H54 (cell line): ENCODE measurements around the gene LRRN2.

Experiments
- DNase-seq: peaks from one replicate; pipeline ENCODE4 v3.0.0; 2011; ENCODE audit warnings: low spot score, mixed read lengths; ENCODE audit not compliant: insufficient read length
- FAIRE-seq: peaks from 3 replicates; lab custom pipeline; 2011; peaks lifted over from hg19 to GRCh38; lab: Jason Lieb, UNC
- POLR2A ChIP-seq: IDR thresholded peaks from 2 replicates; pipeline ENCODE4 v1.6.1; 2011; ENCODE audit warnings: low read depth, mild to moderate bottlenecking, low read length

LRRN2 gene

DNA sequence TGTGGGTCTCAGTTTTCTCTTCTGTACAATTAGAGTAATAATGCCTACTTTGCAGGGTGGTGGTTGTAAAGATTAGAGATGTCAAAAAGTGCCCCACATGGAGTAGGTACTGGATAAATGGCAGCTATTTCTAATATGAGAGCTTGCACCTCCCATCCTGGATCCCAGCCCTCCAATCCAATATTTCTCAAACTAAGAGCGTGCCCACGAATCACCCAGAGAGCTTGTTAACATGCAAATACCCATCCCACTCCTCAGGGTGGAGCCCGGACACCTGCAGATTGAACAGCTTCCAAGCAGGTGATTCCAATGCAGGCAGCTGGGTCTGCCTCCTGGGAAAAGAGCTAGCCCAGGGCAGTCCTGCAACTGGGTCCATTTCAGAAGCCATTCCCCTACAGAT is 33.0 kb downstream of the LRRN2 start:
- DNase-seq (no peak), FAIRE-seq (no peak)
- TF ChIP-seq POLR2A, result no peak

DNA sequence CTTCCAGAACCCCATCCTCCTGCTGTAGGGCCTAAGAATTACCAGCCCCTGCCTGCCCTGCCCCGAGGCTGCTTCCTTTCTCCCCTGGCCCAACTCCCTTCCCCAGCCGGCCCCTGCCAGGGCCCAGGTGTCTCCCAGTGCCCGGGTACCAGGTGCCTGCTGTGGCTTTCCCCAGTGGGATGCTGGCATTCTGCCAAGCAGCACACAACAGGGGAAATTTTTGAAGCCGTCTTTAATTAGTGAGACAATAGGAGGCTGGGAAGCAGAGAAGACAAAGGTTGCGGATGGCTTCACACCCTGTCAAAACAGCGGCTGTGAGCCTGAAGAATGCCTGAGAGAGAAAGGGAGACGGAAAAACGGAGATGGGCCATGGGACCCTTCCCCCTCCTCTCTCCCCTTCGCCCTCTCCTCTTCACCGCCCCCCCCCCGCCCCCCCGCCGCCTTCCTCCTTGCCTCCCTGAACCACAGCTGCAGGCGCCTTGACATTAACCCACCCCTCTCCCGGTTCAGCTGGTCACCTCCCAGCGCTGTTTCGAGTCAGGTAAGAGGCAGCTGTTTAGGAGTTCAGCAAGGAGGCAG is 33.6 kb downstream of the LRRN2 start:
- no peak for TF ChIP-seq POLR2A
- FAIRE-seq (no peak), DNase-seq (no peak)

DNA sequence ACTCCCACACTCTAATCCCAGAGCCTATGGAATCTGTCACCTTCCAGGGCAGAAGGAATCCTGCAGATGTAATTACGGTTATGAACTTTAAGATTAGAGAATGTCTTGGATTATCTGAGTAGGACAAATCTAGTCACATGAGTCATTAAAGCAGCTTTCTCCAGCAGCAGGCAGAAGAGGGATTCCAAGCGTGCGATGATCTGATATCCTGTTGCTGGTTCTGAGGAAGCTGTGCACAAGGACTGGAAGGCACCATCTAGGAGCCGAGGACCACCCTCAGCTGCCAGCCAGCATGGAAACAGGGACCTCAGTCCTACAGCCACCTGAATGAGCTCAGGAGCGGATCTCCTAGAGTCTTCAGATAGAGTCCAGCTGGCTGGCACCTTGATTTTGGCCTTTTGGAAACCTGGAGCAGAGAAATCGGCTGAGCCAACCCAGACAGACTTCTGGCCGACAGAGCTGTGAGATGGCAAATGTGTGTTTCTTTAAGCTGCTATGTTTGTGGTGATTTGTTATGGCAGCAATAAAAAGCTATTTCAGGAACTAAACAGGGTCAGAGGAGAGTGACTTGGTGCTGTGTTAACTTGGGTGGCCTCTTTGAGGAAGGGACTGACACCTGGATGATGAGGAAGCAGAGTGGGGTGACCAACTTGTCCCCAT is 34.5 kb downstream of the LRRN2 start:
- DNase-seq (no peak), FAIRE-seq (no peak)
- TF ChIP-seq POLR2A, result no peak

DNA sequence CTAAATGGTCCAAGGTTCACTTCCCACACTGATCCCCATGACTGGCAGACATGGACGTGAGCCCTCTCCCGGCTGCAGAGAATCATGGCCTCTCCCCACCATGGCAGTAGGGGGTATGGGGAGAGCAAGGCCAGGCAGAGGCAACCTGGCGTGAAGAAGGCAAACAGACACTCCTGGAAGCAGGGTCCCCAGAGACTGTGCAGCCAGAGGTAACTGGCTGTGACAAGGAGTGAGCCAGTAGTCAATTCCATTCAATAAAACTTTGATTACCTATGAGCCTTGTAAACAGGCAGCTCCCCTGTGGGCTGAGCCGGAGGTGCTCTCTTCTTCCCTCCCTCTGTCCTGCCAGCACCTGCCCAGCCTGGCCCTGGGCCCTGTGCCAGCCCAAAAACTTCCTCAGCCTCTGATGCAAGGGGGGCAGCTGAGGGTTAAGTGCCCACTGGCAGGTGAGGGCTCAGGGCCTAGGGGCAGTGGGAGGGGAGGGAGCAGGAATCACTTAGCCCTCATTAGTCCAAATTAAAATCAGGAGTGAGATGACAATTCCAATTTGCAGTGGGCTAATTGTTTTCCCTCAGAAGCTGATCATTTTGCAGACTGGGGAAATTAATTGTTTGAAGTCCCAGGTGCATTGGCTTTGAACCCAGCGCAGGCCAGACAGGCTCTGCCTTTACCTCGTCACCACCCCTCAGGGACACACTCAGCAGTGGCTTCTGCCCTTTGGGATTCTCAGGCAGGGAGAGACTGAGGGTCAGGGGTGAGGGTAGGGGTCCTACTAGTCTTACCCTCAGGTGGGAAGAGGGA is 35.6 kb downstream of the LRRN2 start:
- TF ChIP-seq POLR2A, result no peak
- FAIRE-seq (no peak), DNase-seq (no peak)

DNA sequence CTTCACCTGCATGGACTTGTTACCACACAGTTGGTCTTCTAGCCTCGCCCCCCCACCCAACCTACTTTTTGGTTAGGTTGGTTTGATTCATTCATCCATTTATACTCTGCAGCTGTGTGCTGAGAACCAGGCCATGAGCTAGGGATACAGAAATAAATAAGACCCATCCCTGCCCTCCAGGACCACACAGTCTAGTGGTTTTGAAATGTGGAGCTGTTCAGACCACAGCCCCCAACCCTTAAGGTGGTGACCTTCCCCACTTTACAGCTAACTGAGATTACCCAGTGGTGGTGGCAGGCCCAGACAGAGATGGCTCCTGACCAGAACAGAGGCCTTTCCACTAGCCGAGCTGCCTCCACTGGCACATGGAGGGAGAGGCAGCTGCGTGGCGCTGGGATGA is 37.0 kb downstream of the LRRN2 start:
- FAIRE-seq, result no peak
- no peak for TF ChIP-seq POLR2A
- DNase-seq, result no peak

DNA sequence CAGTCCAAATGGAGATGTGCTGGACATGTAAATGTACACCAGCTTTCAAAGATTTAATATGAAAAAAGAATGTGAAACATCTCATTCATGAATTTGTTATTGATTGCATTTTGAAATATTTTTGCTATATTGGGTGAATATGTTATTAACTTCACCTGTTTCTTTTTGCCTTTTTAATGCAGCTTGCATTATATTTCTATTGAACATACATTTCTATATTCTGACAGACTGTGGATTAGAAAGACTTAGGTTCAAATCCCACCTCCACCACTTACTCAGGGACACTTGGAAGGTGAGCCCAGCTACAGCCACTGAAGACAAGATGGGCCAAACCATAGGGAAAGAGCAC is 37.8 kb downstream of the LRRN2 start:
- FAIRE-seq (no peak), DNase-seq (no peak)
- TF ChIP-seq POLR2A, result no peak

DNA sequence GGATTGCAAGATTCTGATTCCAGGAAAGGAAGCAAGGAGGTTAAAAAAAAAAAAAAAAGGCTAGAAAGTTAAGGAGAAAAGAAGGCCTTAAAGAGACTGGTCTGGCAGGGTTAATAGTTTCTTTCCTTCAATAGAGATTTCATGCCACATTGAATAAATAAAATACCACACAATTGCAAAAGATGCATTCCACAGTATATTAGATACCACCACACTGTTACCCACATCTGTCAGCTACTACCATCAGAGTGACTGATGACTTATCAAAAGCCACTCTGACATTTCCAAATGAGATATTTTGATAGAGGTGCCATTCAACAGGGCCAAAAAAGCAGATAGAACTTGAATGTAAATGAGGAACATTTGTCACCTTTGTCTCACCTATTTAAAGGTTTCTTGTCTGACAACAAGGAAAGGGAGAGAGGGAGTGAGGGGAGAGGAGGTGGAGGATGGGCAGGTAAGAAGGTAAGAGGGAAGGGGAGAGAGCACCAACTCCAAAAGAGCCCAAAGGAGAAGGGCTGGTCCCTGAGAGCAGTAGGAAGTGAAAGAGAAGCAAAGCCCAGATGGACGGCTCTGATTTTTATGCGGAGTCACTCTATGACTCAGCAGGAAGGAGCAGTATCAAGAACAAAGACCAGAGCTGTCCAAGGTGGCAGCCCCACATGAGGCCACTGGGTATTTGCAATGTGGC is 38.3 kb downstream of the LRRN2 start:
- no peak for FAIRE-seq
- peak; percentile 81 for DNase-seq
- no peak for TF ChIP-seq POLR2A

DNA sequence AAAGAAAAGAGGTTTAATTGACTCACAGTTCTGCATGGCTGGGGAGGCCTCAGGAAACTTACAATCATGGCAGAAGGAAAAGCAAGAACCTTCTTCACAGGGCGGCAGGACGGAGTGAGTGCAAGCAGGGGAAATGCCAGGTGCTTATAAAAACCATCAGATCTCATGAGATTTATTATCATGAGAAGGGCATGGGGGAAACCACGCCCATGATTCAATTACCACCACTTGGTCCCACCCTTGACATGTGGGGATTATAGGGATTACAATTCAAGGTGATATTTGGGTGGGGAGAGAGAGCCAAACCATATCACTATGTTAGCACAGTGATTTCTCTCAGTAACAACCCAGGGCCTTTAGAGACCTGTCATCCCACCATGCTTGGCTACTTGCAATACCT is 39.9 kb downstream of the LRRN2 start:
- TF ChIP-seq POLR2A, result no peak
- DNase-seq (no peak), FAIRE-seq (no peak)

DNA sequence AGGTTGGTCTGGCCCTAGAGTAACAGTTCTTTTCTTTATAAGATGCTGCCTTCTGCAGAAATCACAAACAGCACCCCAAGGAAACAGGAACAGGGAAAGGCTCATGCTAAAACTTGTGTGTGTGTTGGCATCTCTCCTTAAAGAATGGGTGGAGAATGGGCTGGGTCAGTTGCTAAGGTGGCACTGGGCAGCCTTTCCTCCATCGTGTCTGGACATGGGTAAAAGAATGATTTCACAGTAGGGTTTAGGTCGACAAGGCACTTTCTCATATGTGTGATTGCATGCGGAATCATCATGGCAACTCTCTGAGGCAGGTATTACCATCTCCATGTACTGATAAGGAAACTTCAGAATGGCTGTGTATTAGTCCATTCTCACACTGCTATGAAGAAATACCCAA is 40.3 kb downstream of the LRRN2 start:
- TF ChIP-seq POLR2A, result no peak
- DNase-seq (no peak), FAIRE-seq (no peak)

DNA sequence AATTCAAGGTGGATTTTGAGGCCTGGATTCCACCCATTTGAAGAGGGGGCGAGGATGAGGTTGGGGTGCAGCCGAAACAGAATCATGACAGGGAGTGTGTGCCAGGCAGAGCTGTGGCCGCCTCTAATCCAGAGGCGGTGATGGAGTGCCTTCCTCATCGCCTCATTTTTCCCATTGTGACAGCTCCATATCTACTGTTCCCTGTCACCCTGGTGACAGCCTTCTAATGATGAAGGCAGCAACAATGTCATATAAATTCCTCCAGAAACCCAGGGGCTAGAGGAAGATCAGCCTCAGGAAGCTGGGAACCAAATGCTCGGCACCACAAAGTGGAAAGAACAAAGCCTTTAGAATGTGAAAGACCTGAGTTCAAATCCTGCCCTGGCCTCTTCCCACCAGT is 42.0 kb downstream of the LRRN2 start:
- no peak for TF ChIP-seq POLR2A
- no peak for DNase-seq
- no peak for FAIRE-seq

DNA sequence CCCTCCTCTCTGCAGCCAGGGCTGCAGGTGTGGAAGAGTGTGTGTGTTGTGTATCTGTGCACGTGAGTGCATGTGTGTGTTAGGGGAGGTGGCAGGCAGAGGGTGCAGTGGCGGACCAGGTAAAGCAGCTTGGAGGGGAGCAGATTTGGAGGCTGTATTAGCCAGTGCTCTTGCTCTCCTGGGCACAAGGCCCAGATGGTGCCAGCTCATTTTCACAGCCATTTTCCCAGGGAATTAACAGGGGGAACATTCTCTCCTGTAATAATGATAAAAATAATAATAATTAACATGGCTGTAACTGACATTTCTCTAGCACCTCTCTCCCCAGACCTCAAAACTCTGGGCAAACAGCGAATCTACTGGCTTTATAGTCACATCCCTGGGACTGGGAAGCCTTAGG is 43.6 kb downstream of the LRRN2 start:
- no peak for TF ChIP-seq POLR2A
- DNase-seq (no peak), FAIRE-seq (no peak)

DNA sequence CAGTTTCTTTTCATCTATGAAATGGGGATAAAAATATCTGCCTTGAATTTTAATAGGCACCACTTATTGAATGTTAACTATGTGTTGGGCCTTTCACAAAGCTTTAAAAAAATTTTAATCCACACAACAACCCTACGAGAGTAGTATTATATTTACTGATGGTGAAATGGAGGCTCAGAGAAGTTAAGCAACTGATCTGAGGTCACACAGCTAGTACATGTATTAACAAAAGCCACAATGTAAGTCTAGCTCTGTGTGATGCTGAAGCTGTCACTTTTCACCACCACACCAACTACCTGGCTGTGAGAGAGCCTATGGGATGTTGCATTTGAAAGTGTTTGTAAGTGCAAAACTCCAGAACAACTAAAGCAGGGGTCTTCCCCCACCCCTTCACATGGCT is 44.1 kb downstream of the LRRN2 start:
- FAIRE-seq, result no peak
- TF ChIP-seq POLR2A, result no peak
- no peak for DNase-seq

DNA sequence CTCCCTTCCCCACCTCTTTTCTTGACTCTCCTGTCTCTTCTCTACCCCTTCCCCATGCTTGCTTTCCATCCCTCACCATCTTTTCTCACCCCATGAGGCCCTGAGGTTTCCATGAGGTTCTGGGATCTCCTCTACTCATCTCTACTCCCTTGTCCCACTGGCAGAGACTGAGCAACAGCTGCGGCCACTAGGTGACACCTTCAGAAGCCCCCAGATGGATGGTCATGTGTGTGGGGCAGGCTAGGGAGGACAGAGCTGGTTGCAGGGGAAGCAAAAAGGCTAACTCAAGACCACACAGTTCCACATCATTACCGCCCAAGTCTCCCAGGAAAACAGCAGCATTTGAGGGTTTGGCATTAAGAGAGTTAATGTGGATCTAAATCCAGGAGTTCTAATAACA is 45.0 kb downstream of the LRRN2 start:
- no peak for FAIRE-seq
- no peak for TF ChIP-seq POLR2A

DNA sequence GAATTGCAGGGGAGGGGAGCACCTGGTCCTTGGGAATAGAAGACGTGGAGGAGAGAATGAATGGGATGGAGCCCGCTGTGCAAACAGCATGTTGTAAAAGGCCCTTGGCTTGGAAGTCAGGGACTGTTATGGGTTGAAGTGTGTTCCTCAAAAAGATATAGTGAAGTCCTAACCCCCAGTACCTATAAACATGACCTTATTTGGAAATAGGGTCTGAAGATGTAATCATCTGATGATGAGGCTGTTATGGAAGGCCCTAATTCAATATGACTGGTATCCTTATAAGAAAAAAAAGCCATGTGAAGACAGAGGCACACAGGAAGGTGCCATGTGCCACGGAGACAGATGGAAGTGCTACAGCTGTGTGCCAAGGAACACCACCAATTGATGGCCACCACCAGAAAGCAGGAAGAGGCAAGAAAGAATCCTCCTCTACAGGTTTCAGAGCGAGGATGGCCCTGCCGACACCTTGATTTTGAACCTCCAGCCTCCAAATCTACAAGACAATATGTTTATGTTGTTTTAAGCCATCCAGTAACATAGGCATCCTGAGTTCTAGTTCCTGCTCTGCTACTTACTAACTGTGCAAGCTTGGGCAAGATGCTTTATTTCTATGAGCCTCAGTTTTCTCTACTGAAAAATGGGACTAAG is 51.2 kb downstream of the LRRN2 start:
- no peak for TF ChIP-seq POLR2A
- FAIRE-seq (no peak), DNase-seq (no peak)

More for the DNA sequence above, 45.0 kb downstream of the LRRN2 start:
- no peak for DNase-seq
